ENCODE results near the gene TRMT11. TPM values are rescaled to one million over a fixed set of nuclear protein-coding genes. Genes with fewer than 3 reads are reported as not detected.

The TRMT11 gene
- total RNA-seq, 4 donors from 2014 or later: 27.6 to 45.3 (median 36.4) TPM

DNA sequence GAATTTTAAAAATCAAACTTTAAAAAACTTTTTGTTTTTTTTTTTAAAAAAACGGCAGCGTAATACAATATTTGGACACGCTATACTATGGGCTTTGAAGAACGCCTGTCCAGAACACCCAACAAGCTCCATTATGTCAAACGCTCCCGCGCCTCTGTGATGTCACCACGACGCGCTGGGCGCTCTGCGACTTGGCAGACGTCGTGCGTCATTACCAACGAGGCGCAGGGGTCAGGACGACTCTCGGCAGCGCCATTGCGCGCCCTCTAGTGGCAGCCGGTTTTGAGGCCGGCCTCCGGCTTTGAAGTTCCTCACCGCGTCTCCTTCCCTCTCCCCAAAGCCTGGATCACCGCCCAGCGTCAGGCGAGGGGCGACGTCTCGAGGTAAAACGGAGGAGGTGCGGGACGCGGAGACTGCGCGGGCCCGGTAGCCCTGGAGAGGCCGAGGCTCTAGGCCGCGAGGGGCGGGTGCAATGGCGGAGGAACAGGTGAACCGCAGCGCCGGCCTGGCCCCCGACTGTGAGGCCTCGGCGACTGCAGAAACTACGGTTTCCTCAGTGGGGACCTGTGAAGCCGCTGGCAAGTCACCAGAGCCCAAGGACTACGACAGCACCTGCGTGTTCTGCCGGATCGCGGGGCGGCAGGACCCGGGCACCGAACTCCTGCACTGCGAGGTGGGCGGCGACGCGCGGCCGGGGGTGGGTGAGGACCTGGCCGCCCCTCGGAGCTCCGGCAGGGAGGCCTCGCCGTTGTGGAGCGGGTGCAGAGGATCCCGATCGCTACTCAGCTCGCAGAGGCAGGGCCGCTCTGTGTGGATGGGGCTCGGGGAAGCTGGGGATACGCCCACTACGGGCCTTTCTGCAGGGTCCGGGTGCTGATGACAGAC, 29.6 kb upstream of the TRMT11 start, which contains the start of gene HINT3:
Gene HINT3 (plus strand): TSS at position 265 of the 885 bp plus-strand sequence. CDS start 208 bp downstream, at position 473.
- H3K9me3 ChIP-seq: no peaks in the 10 kb centered on the region
- H3K4me1 ChIP-seq: peaks cover 0 to 13% of the 10 kb centered on the region in 2 donors
- intact Hi-C loops (cut with DNase I): loop anchor here (5.0 to 10.0 kb wide), 3 partner anchors 34 to 172 kb away; no protein-coding TSS in a partner anchor
- TF ChIP-seq, protein P1, sequence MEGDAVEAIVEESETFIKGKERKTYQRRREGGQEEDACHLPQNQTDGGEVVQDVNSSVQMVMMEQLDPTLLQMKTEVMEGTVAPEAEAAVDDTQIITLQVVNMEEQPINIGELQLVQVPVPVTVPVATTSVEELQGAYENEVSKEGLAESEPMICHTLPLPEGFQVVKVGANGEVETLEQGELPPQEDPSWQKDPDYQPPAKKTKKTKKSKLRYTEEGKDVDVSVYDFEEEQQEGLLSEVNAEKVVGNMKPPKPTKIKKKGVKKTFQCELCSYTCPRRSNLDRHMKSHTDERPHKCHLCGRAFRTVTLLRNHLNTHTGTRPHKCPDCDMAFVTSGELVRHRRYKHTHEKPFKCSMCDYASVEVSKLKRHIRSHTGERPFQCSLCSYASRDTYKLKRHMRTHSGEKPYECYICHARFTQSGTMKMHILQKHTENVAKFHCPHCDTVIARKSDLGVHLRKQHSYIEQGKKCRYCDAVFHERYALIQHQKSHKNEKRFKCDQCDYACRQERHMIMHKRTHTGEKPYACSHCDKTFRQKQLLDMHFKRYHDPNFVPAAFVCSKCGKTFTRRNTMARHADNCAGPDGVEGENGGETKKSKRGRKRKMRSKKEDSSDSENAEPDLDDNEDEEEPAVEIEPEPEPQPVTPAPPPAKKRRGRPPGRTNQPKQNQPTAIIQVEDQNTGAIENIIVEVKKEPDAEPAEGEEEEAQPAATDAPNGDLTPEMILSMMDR (IDR thresholded peaks at IDR 0.05): peak; percentile 88 to 98 (median 97)
- TF ChIP-seq POLR2A (IDR thresholded peaks at IDR 0.05): peak; percentile 43 to 64
- no peaks in the 10 kb centered on the region for H3K27me3 ChIP-seq
- WGBS, 2 donors: 0% methylated on average over 44 to 77 of the region's 82 CpGs
- H3K27ac ChIP-seq: peak within 1 kb of the TSS; percentile 93 to 97 (median 97)
- peak; percentile 97 to 98 for DNase-seq
- H3K36me3 ChIP-seq: no peaks in the 10 kb centered on the region
- H3K4me3 ChIP-seq (replicated peaks in 1 of 3): peak within 1 kb of the TSS; percentile 66 to 90 (median 89)

DNA sequence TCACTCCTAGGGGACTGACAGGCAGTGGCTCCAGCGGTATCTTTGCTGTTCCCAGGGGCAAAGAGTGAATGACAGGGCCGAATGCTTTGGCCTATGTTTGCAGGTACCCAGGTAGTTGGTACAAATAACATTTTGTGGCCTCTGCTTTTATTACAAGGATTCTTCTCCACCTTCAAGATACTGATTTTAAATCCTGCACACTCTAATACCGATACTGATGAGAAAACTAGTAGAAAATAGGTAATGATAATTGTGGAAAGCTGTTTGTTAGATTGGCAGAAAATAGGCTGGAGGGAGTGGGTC, 29.0 kb upstream of the TRMT11 start:
- H3K27me3 ChIP-seq: no peaks in the 10 kb centered on the region
- intact Hi-C loops (cut with DNase I): loop anchor here (5.0 to 10.0 kb wide), 3 partner anchors 35 to 173 kb away; no protein-coding TSS in a partner anchor
- peak overlapping the region; percentile 93 to 97 (median 97) for H3K27ac ChIP-seq
- no peak for DNase-seq
- 5 to 9% methylated on average over 3 of the region's 3 CpGs for WGBS, 2 donors
- H3K9me3 ChIP-seq: no peaks in the 10 kb centered on the region
- peak overlapping the region; percentile 66 to 90 (median 89) for H3K4me3 ChIP-seq (replicated peaks in 1 of 3)
- peaks cover 0 to 13% of the 10 kb centered on the region in 2 donors for H3K4me1 ChIP-seq
- no peak for TF ChIP-seq POLR2A (IDR thresholded peaks at IDR 0.05)
- TF ChIP-seq, protein P1 (IDR thresholded peaks at IDR 0.05): no peak
- no peaks in the 10 kb centered on the region for H3K36me3 ChIP-seq

DNA sequence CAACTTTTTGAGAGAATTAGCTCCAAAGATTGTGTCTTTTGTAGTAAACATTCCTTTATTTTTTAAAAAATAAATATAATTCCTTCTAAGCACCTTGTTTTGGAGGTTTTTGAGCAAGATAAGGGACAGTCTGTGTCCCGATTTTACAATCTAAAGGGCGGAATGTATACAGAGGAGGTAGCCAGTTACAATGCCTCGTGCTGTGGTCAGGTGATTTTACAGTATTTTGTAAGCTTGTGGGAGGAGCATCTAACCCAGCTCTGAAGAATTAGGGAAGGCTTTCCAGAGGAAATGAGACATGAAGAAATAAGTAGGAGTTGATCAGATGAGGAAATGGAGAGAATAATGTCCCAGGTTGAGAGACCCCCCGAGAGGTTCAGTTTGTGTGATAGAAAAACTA, 28.5 kb upstream of the TRMT11 start:
- DNase-seq: no peak
- Histone ChIP-seq H3K27ac (peak overlapping the region in 2 of 3 donors; percentile 97), H3K4me3 (replicated peaks in 1 of 3) (no peak overlapping the region), H3K36me3 (no peaks in the 10 kb centered on the region), H3K27me3 (no peaks in the 10 kb centered on the region), H3K4me1 (peaks cover 0 to 13% of the 10 kb centered on the region in 2 donors), H3K9me3 (no peaks in the 10 kb centered on the region)
- no peak for TF ChIP-seq POLR2A (IDR thresholded peaks at IDR 0.05)
- TF ChIP-seq, protein P1 (IDR thresholded peaks at IDR 0.05): no peak
- WGBS, 2 donors: 49% methylated on average over 4 of the region's 4 CpGs
- intact Hi-C loops (cut with DNase I): loop anchor here (5.0 to 10.0 kb wide), 3 partner anchors 36 to 173 kb away; no protein-coding TSS in a partner anchor

DNA sequence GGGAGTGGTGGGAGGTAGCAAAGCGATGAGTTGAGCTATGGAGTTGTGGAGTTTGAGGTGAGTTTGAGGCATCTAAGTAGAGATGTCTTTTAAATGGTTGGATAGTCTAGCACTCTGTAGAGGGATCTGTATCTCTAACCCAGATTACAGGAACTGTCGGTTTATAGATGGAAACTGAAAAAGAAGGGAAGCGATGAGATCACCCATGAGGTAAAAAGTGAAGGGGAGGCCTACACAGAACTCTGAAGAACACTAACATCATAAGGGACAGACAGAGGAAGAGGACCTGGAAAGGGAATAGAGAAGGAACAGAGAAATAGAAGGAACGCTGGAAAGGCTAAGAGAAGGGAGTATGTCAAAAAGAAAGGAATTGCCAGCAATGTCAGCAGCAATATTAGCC, 27.3 kb upstream of the TRMT11 start:
- Histone ChIP-seq H3K4me3 (replicated peaks in 1 of 3) (no peak overlapping the region), H3K27ac (no peak overlapping the region), H3K27me3 (no peaks in the 10 kb centered on the region), H3K4me1 (peaks cover 0 to 13% of the 10 kb centered on the region in 2 donors), H3K36me3 (no peaks in the 10 kb centered on the region), H3K9me3 (no peaks in the 10 kb centered on the region)
- TF ChIP-seq, protein P1 (IDR thresholded peaks at IDR 0.05): no peak
- no peak for TF ChIP-seq POLR2A (IDR thresholded peaks at IDR 0.05)
- intact Hi-C loops (cut with DNase I): loop anchor here (5.0 to 10.0 kb wide), 3 partner anchors 37 to 174 kb away; no protein-coding TSS in a partner anchor
- no peak for DNase-seq
- 95% methylated on average over 4 of the region's 4 CpGs for WGBS, 2 donors

DNA sequence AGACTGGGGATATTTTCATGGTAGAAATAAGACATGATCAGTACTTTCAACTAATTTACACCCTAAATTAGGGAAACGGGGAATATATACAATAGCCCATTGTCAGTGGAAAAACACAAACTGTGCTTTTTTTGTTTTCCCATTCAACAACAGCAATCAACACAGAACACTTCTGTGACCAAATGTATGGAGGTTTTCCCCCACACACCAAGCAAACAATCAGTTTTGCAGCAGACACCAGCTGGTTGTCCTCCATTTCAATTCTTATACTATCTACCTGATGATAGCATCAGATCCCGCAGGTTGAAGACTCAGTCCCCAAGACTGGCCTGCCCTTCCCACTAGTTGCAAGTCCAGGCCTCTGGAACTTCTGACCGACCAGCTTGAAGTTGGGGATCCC, 25.2 kb upstream of the TRMT11 start:
- Histone ChIP-seq H3K27me3 (no peaks in the 10 kb centered on the region), H3K27ac (no peak overlapping the region), H3K4me3 (replicated peaks in 1 of 3) (no peak overlapping the region), H3K36me3 (no peaks in the 10 kb centered on the region), H3K9me3 (no peaks in the 10 kb centered on the region), H3K4me1 (peaks cover 0 to 13% of the 10 kb centered on the region in 2 donors)
- WGBS, 2 donors: 80 to 88% methylated on average over 3 of the region's 3 CpGs
- DNase-seq: no peak
- no peak for TF ChIP-seq POLR2A (IDR thresholded peaks at IDR 0.05)
- intact Hi-C loops (cut with DNase I): no loop called here

Measured in thyroid gland (tissue), 4 donors.